ENCODE data around the gene ZFP3. TPM values are rescaled to one million over a fixed set of nuclear protein-coding genes. Genes with fewer than 3 reads are reported as not detected.
"Not testable (repeated sequence)": the region's sequence is repeated elsewhere in the genome, so short reads cannot be mapped to it uniquely, and the experiment has no call there.

ZFP3 gene
- polyA plus RNA-seq, 6 donors from 2014 or later = 1.7 to 4.1 (median 3.6) TPM

GRCh38 chr17:5122586-5123342, 44.5 kb downstream of the ZFP3 start:
- Mint-ChIP-seq H3K4me1 (peaks cover 7 to 10% (median 9%) of the 10 kb centered on the region in 3 donors), H3K9me3 (peaks cover 0 to 8% (median 4%) of the 10 kb centered on the region in 7 donors), H3K27me3 (peaks cover 47 to 75% (median 55%) of the 10 kb centered on the region in 3 donors), H3K4me3 (peak overlapping the region in 6 of 8 donors; percentile 12 to 66 (median 54)), H3K36me3 (peaks cover 0 to 8% of the 10 kb centered on the region in 2 donors), H3K27ac (no peak overlapping the region)
- ATAC-seq (ENCODE audit: low read depth in 2 of 2) (peak; percentile 84 to 87), DNase-seq (peak; percentile 29)

GRCh38 chr17:5123343-5124124, 45.3 kb downstream of the ZFP3 start:
- H3K27me3 Mint-ChIP-seq = peaks cover 42 to 71% (median 55%) of the 10 kb centered on the region in 3 donors
- peaks cover 0 to 6% (median 1%) of the 10 kb centered on the region in 7 donors for H3K9me3 Mint-ChIP-seq
- H3K27ac Mint-ChIP-seq = no peak overlapping the region
- H3K4me1 Mint-ChIP-seq = peaks cover 7 to 10% (median 9%) of the 10 kb centered on the region in 3 donors
- ATAC-seq (ENCODE audit: low read depth in 2 of 2) (peak; percentile 5 to 23), DNase-seq (no peak)
- peak overlapping the region in 6 of 8 donors; percentile 1 to 47 (median 35) for H3K4me3 Mint-ChIP-seq
- peaks cover 0 to 8% of the 10 kb centered on the region in 2 donors for H3K36me3 Mint-ChIP-seq

GRCh38 chr17:5124125-5124760, 46.0 kb downstream of the ZFP3 start:
- not testable (repeated sequence) for DNase-seq, H3K4me1 Mint-ChIP-seq

GRCh38 chr17:5124896-5125295, 46.6 kb downstream of the ZFP3 start:
- H3K4me1 Mint-ChIP-seq; H3K9me3 Mint-ChIP-seq; DNase-seq; H3K36me3 Mint-ChIP-seq; ATAC-seq (ENCODE audit: low read depth in 2 of 2): not testable (repeated sequence)
- H3K27me3 Mint-ChIP-seq = peaks cover 42 to 68% (median 50%) of the 10 kb centered on the region in 3 donors
- H3K27ac Mint-ChIP-seq = peak overlapping the region in 1 of 6 donors; percentile 9
- peak overlapping the region in 3 of 8 donors; percentile 15 to 44 (median 29) for H3K4me3 Mint-ChIP-seq

More at GRCh38 chr17:5124125-5124760, 46.0 kb downstream of the ZFP3 start:
- Mint-ChIP-seq H3K27ac (peak overlapping the region in 1 of 6 donors; percentile 48), H3K27me3 (peaks cover 42 to 68% (median 51%) of the 10 kb centered on the region in 3 donors), H3K4me3 (peak overlapping the region in 7 of 8 donors; percentile 10 to 62 (median 42))
- ATAC-seq (ENCODE audit: low read depth in 2 of 2); H3K36me3 Mint-ChIP-seq; H3K9me3 Mint-ChIP-seq: not testable (repeated sequence)

- peaks cover 34 to 60% (median 36%) of the 10 kb centered on the region in 3 donors for H3K27me3 Mint-ChIP-seq
- H3K9me3 Mint-ChIP-seq = no peaks in the 10 kb centered on the region
- no peak overlapping the region for H3K4me3 Mint-ChIP-seq
- no peak overlapping the region for H3K27ac Mint-ChIP-seq
- H3K4me1 Mint-ChIP-seq = peaks cover 3 to 5% (median 4%) of the 10 kb centered on the region in 3 donors
- peaks cover 0 to 2% of the 10 kb centered on the region in 2 donors for H3K36me3 Mint-ChIP-seq
- no peak for ATAC-seq (ENCODE audit: low read depth in 2 of 2)
- DNase-seq = no peak
Observed at GRCh38 chr17:5126719-5127488, 48.6 kb downstream of the ZFP3 start.

GRCh38 chr17:5127910-5128309, 49.6 kb downstream of the ZFP3 start:
- H3K27ac Mint-ChIP-seq = peak overlapping the region in 1 of 6 donors; percentile 58
- H3K27me3 Mint-ChIP-seq = peaks cover 28 to 51% (median 33%) of the 10 kb centered on the region in 3 donors
- no peaks in the 10 kb centered on the region for H3K36me3 Mint-ChIP-seq
- ATAC-seq (ENCODE audit: low read depth in 2 of 2) (no peak), DNase-seq (no peak)
- H3K4me1 Mint-ChIP-seq = peaks cover 0 to 3% (median 0%) of the 10 kb centered on the region in 3 donors
- H3K9me3 Mint-ChIP-seq = no peaks in the 10 kb centered on the region
- H3K4me3 Mint-ChIP-seq = peak overlapping the region in 1 of 8 donors; percentile 11

- not testable (repeated sequence) for DNase-seq; H3K36me3 Mint-ChIP-seq; H3K4me3 Mint-ChIP-seq; ATAC-seq (ENCODE audit: low read depth in 2 of 2); H3K9me3 Mint-ChIP-seq; H3K4me1 Mint-ChIP-seq
- Mint-ChIP-seq H3K27ac (peak overlapping the region in 1 of 6 donors; percentile 82), H3K27me3 (peaks cover 28 to 51% (median 33%) of the 10 kb centered on the region in 3 donors)
Observed at GRCh38 chr17:5128387-5128786, 50.1 kb downstream of the ZFP3 start.

- DNase-seq (no peak), ATAC-seq (ENCODE audit: low read depth in 2 of 2) (no peak)
- peaks cover 22 to 46% (median 28%) of the 10 kb centered on the region in 3 donors for H3K27me3 Mint-ChIP-seq
- H3K36me3 Mint-ChIP-seq = no peaks in the 10 kb centered on the region
- H3K9me3 Mint-ChIP-seq = no peaks in the 10 kb centered on the region
- no peak overlapping the region for H3K4me3 Mint-ChIP-seq
- peaks cover 0 to 3% (median 0%) of the 10 kb centered on the region in 3 donors for H3K4me1 Mint-ChIP-seq
- peak overlapping the region in 1 of 6 donors; percentile 82 for H3K27ac Mint-ChIP-seq
Observed at GRCh38 chr17:5128905-5129535, 50.8 kb downstream of the ZFP3 start.

- not testable (repeated sequence) for H3K9me3 Mint-ChIP-seq; H3K36me3 Mint-ChIP-seq; H3K27ac Mint-ChIP-seq; H3K4me3 Mint-ChIP-seq; ATAC-seq (ENCODE audit: low read depth in 2 of 2); H3K4me1 Mint-ChIP-seq; DNase-seq
- H3K27me3 Mint-ChIP-seq = peaks cover 14 to 42% (median 22%) of the 10 kb centered on the region in 3 donors
Observed at GRCh38 chr17:5129770-5130169, 51.5 kb downstream of the ZFP3 start.

- not testable (repeated sequence) for H3K36me3 Mint-ChIP-seq; H3K4me3 Mint-ChIP-seq; H3K9me3 Mint-ChIP-seq; H3K27ac Mint-ChIP-seq; DNase-seq; H3K4me1 Mint-ChIP-seq; ATAC-seq (ENCODE audit: low read depth in 2 of 2)
- peaks cover 14 to 43% (median 19%) of the 10 kb centered on the region in 3 donors for H3K27me3 Mint-ChIP-seq
Observed at GRCh38 chr17:5130261-5130660, 52.0 kb downstream of the ZFP3 start.

GRCh38 chr17:5130687-5131086, 52.4 kb downstream of the ZFP3 start:
- not testable (repeated sequence) for H3K4me1 Mint-ChIP-seq; H3K27ac Mint-ChIP-seq; H3K36me3 Mint-ChIP-seq; H3K9me3 Mint-ChIP-seq; ATAC-seq (ENCODE audit: low read depth in 2 of 2); DNase-seq; H3K4me3 Mint-ChIP-seq
- peaks cover 14 to 43% (median 18%) of the 10 kb centered on the region in 3 donors for H3K27me3 Mint-ChIP-seq

- Mint-ChIP-seq H3K4me3 (no peak overlapping the region), H3K27ac (peak overlapping the region in 2 of 6 donors; percentile 11 to 79), H3K9me3 (no peaks in the 10 kb centered on the region), H3K36me3 (no peaks in the 10 kb centered on the region), H3K4me1 (peaks cover 0 to 3% (median 2%) of the 10 kb centered on the region in 3 donors), H3K27me3 (peaks cover 9 to 41% (median 12%) of the 10 kb centered on the region in 3 donors)
- DNase-seq (no peak), ATAC-seq (ENCODE audit: low read depth in 2 of 2) (no peak)
Observed at GRCh38 chr17:5131146-5131715, 53.0 kb downstream of the ZFP3 start.
